ENCODE measurements around the gene SAMMSON.

The SAMMSON gene

GRCh38 chr3:70071138-70071537 lies 71.6 kb downstream of the SAMMSON start:
- TF ChIP-seq CTCF (conservative IDR thresholded peaks at IDR 0.05; ENCODE audit: low read depth): no peak
- H3K27ac ChIP-seq: no peak overlapping the region
- DNase-seq (ENCODE audit: low spot score): no peak
- ChIA-PET POLR2A (ENCODE audit: low non-redundant PET) (no interaction called here), CTCF (no interaction called here)

- DNase-seq (ENCODE audit: low spot score): no peak
- no peak overlapping the region for H3K27ac ChIP-seq
- CTCF ChIA-PET: interaction anchor here (0.9 kb wide), 1 partner anchor 795 kb away, joined by 9 read pairs; no protein-coding TSS in a partner anchor
- POLR2A ChIA-PET (ENCODE audit: low non-redundant PET): no interaction called here
- no peak for TF ChIP-seq CTCF (conservative IDR thresholded peaks at IDR 0.05; ENCODE audit: low read depth)
Observed at GRCh38 chr3:70072180-70072579, 72.6 kb downstream of the SAMMSON start.

DNA sequence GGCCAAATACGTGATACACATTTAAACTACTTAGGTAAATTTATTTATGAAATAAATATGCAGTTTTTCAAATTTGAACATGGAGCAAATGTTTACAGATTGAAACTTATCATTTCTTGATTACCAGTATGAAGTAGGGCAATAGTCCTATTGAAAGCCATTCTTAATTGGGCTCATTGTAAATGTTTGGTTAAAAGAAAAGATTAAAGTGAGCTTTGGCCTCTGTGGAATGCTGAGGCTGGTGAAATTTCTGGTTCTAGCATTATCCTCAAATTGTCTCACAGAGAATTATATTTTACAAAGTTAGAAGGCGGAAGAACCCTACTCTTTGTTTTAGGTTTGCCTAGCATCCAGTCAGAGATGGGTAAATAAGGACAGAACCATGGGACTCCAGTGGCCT lies 73.2 kb downstream of the SAMMSON start:
- CTCF ChIA-PET: interaction anchor here (0.9 kb wide), 1 partner anchor 794 kb away, joined by 9 read pairs; no protein-coding TSS in a partner anchor
- no peak for DNase-seq (ENCODE audit: low spot score)
- no peak for TF ChIP-seq CTCF (conservative IDR thresholded peaks at IDR 0.05; ENCODE audit: low read depth)
- POLR2A ChIA-PET (ENCODE audit: low non-redundant PET): no interaction called here
- H3K27ac ChIP-seq: no peak overlapping the region

DNA sequence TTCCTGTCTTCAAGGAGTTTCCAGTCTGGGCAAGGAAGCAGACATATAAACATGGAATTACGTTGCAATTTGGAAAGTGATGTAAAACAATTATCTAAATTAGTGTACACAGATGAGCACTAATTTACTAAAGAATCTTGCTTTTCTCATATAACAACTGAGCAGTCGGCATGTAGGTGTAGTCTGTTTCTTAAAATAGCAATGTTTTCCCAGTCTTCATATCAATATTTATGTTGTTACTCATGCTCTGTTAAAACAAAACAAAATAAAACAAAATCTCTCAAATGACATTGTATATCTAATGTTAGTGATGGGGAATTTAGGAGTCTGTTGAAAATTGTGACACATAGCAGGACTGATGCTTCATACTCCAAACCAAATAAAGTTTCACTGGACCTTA lies 75.6 kb downstream of the SAMMSON start:
- TF ChIP-seq CTCF (conservative IDR thresholded peaks at IDR 0.05; ENCODE audit: low read depth): no peak
- no peak overlapping the region for H3K27ac ChIP-seq
- ChIA-PET CTCF (interaction anchor here (0.6 kb wide), 1 partner anchor 511 kb away, joined by 3 read pairs; no protein-coding TSS in a partner anchor), POLR2A (ENCODE audit: low non-redundant PET) (no interaction called here)
- DNase-seq (ENCODE audit: low spot score): no peak

DNA sequence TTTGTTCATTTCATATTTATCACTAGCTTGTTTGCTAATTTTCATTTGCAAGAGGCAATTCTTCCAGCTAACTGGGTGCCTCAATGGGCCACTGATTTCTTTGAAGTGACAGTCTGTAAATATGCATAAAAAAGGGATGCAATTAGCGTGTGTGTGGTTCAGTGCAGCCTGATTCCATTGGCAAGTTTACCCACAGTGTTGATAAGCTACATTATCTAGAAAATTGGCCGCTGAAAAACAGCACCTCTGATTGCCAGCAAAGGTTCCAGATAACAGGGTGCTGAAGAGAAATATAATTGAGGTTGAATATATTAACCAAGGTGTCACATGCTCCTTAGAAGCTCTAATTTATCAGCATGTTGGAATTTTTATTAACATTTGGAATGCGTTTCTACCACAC lies 76.9 kb downstream of the SAMMSON start:
- no peak overlapping the region for H3K27ac ChIP-seq
- CTCF ChIA-PET: no interaction called here
- POLR2A ChIA-PET (ENCODE audit: low non-redundant PET): no interaction called here
- no peak for TF ChIP-seq CTCF (conservative IDR thresholded peaks at IDR 0.05; ENCODE audit: low read depth)
- DNase-seq (ENCODE audit: low spot score): no peak

- TF ChIP-seq CTCF (conservative IDR thresholded peaks at IDR 0.05; ENCODE audit: low read depth): no peak
Observed at GRCh38 chr3:70078778-70079177, 79.2 kb downstream of the SAMMSON start.

DNA sequence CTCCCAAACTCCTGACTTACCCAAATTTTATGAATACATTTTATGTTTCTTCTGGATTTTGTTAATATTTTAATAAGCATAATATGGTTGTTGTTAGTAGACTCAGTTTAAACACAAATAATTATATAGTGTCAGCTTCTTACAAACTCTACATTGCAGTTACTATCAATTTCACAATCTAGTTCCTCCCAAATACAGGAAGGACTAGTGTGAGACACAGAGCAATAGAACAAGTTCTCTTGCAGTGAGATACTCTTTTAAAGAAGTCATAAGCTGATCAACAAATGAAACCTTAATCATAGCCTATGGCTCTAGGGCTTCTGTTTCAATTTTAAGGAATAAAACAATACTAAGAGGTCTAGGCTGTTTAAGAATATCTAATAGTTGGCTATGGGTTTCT lies 86.1 kb downstream of the SAMMSON start:
- no peak for TF ChIP-seq CTCF (conservative IDR thresholded peaks at IDR 0.05; ENCODE audit: low read depth)
- ChIA-PET POLR2A (ENCODE audit: low non-redundant PET) (no interaction called here), CTCF (no interaction called here)
- no peak overlapping the region for H3K27ac ChIP-seq
- DNase-seq (ENCODE audit: low spot score): no peak

More at GRCh38 chr3:70078778-70079177, 79.2 kb downstream of the SAMMSON start:
- CTCF ChIA-PET: no interaction called here
- no peak overlapping the region for H3K27ac ChIP-seq
- no peak for DNase-seq (ENCODE audit: low spot score)
- POLR2A ChIA-PET (ENCODE audit: low non-redundant PET): no interaction called here
